Activated B cell treated with CpG ODN at 0.5 μM for 24 hours (primary cell): Measurements from ENCODE around the gene ABHD4. TPM values are rescaled to one million over a fixed set of nuclear protein-coding genes. Genes with fewer than 3 reads are reported as not detected.

ENCODE experiments used
- ATAC-seq: fragments of 200-7000 bp; cut with Tn5 transposase; one replicate; pipeline ENCODE4 v1.10.0; 2021; ENCODE audit warnings: low read depth, mild to moderate bottlenecking, moderate library complexity
- CTCF ChIA-PET: fragments of 350-600 bp; sonication (Branson Sonifier 250); formaldehyde crosslinking; loops from one replicate; lab custom pipeline; 2021; ENCODE audit warnings: antibody characterized with exemption; lab: Charles Lee
- POLR2A ChIA-PET: fragments of 350-600 bp; sonication (Branson Sonifier 250); formaldehyde crosslinking; loops from one replicate; lab custom pipeline; 2021; ENCODE audit warnings: antibody characterized with exemption; lab: Charles Lee
- DNase-seq: peaks from one replicate; pipeline ENCODE4 v3.0.0; 2022
- H3K27ac Mint-ChIP-seq: one replicate; pipeline ENCODE4 v1.8.0; 2020; ENCODE audit warnings: mixed read lengths
- H3K27me3 Mint-ChIP-seq: one replicate; pipeline ENCODE4 v1.8.0; 2021; ENCODE audit warnings: mixed read lengths
- H3K36me3 Mint-ChIP-seq: one replicate; pipeline ENCODE4 v1.8.0; 2021; ENCODE audit warnings: low read depth, mixed read lengths
- H3K4me1 Mint-ChIP-seq: one replicate; pipeline ENCODE4 v1.8.0; 2021; ENCODE audit warnings: mixed read lengths
- H3K4me3 Mint-ChIP-seq: one replicate; pipeline ENCODE4 v1.8.0; 2020; ENCODE audit warnings: mild to moderate bottlenecking, mixed read lengths
- H3K9me3 Mint-ChIP-seq: one replicate; pipeline ENCODE4 v1.8.0; 2020; ENCODE audit warnings: mixed read lengths
- intact Hi-C: fragments of 100-400 bp; cut with micrococcal nuclease; formaldehyde crosslinking; loops from one replicate; pipeline ENCODE4 v1.15.1; 2024
- total RNA-seq: library from RNA; stranded (reverse); gene quantifications from 2 replicates; pipeline ENCODE4 v1.2.3, GENCODE V29; 2022
- TF ChIP-seq, protein P1 (sequence below): fragments of 200-600 bp; IDR thresholded peaks from one replicate; pipeline ENCODE4 v1.8.0; 2022; ENCODE audit warnings: antibody characterized with exemption, mild to moderate bottlenecking

The ABHD4 gene
- total RNA-seq, 1 donor from 2014 or later: 12.1 TPM

DNA sequence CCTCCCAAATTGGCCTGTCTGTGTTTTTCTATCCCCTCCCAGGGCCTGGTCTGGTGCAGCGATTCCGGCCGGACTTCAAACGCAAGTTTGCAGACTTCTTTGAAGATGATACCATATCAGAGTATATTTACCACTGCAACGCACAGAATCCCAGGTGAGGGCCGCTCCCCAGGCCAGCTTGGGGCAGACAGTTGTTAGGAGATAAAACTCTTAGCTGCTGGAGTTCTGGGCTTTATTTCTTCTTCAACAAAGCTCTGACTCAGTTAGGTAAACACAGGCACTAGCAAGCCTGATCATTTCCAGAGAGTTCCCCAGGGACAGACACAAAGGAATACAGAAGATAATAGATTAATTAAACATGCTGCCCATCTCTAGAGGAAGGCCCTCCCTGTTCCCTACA, 8.3 kb downstream of the ABHD4 start:
- DNase-seq (no peak), ATAC-seq (no peak)
- ChIA-PET POLR2A (no interaction called here), CTCF (no interaction called here)
- no peaks in the 10 kb centered on the region for H3K4me1 Mint-ChIP-seq
- no peak overlapping the region for H3K27ac Mint-ChIP-seq
- TF ChIP-seq, protein P1, sequence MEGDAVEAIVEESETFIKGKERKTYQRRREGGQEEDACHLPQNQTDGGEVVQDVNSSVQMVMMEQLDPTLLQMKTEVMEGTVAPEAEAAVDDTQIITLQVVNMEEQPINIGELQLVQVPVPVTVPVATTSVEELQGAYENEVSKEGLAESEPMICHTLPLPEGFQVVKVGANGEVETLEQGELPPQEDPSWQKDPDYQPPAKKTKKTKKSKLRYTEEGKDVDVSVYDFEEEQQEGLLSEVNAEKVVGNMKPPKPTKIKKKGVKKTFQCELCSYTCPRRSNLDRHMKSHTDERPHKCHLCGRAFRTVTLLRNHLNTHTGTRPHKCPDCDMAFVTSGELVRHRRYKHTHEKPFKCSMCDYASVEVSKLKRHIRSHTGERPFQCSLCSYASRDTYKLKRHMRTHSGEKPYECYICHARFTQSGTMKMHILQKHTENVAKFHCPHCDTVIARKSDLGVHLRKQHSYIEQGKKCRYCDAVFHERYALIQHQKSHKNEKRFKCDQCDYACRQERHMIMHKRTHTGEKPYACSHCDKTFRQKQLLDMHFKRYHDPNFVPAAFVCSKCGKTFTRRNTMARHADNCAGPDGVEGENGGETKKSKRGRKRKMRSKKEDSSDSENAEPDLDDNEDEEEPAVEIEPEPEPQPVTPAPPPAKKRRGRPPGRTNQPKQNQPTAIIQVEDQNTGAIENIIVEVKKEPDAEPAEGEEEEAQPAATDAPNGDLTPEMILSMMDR: no peak
- no peaks in the 10 kb centered on the region for H3K27me3 Mint-ChIP-seq
- intact Hi-C loops: no loop called here
- H3K9me3 Mint-ChIP-seq: no peaks in the 10 kb centered on the region
- peaks cover 79% of the 10 kb centered on the region for H3K36me3 Mint-ChIP-seq
- H3K4me3 Mint-ChIP-seq: no peak overlapping the region

DNA sequence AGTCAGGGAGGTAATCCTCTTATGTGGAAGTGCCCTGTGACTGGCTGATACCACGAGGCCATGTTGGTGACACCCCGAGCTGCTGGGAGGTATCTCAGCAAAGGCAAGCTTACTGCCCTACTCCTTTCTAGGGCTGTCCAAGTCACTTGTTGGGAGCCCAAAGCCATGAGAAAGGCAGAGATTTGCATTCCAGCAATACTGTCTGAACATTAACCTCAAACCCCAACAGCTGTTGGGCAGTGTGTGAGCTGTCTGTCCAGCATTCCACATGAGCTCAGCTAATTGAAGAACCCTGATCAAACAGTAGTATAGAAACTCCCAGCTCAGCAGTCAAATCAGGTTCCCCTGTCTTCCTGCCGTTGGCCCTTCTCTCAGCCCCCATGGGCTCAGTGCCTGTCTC, 9.2 kb downstream of the ABHD4 start:
- Mint-ChIP-seq H3K36me3 (peaks cover 81% of the 10 kb centered on the region), H3K4me1 (no peaks in the 10 kb centered on the region), H3K4me3 (no peak overlapping the region), H3K27ac (no peak overlapping the region), H3K27me3 (no peaks in the 10 kb centered on the region), H3K9me3 (no peaks in the 10 kb centered on the region)
- DNase-seq: no peak
- no peak for ATAC-seq
- POLR2A ChIA-PET: no interaction called here
- intact Hi-C loops: no loop called here
- CTCF ChIA-PET: no interaction called here
- TF ChIP-seq, protein P1: no peak

DNA sequence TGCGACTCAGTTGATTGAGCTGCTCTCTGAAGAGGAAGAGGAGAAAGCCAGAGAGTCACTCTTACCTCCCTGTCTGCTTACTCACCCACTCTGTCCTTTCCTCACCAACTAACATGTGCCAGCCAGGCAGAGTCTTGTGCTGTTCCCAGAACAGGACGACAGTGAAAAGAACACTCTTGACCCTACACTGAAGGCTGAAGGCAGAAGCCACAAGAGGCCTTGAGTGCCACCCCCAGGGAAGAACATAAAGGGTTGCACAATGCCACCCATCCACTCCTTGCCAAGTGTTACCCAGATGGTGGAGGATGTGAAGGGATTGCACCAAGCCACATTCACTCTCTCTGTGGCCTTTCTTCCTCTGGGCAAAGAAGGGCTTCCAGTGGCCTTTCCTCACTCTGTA, 12.8 kb downstream of the ABHD4 start:
- TF ChIP-seq, protein P1: no peak
- intact Hi-C loops: loop anchor here (5.0 kb wide), 1 partner anchor 36 kb away; no protein-coding TSS in a partner anchor
- Mint-ChIP-seq H3K27me3 (no peaks in the 10 kb centered on the region), H3K36me3 (peaks cover 53% of the 10 kb centered on the region), H3K4me3 (no peak overlapping the region), H3K9me3 (no peaks in the 10 kb centered on the region), H3K27ac (no peak overlapping the region), H3K4me1 (no peaks in the 10 kb centered on the region)
- POLR2A ChIA-PET: no interaction called here
- no peak for ATAC-seq
- CTCF ChIA-PET: interaction anchor here (1.3 kb wide), 1 partner anchor 12 kb away, joined by 3 read pairs; no protein-coding TSS in a partner anchor
- DNase-seq: no peak

DNA sequence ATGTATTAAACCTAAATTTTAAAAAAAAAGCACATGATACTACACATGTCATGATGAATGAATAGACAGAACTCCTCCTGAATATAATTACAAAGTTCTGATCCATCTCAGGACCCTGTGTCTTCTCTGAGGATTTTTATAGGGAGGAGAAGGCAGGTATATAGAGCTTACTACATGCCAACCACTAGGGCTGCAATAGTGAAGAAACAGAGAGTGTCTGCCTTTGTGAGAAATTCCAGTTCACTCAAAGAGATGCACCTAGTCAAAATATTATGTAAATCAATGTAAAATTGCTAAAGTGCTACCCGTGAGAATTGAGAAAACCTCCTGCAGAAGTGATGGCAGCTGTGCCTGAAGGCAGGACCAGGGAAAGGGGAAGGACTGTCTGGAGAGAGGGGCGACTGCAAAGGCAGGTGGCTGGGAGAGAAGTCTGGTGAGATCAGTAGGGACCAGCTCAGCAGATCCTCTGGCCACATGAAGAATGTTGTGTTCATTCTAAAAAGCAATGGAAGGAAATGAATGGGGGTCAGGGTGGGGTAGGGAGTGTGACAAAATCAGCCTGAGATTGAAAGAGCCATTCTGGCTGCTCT, 15.1 kb downstream of the ABHD4 start:
- CTCF ChIA-PET: no interaction called here
- no peak for ATAC-seq

DNA sequence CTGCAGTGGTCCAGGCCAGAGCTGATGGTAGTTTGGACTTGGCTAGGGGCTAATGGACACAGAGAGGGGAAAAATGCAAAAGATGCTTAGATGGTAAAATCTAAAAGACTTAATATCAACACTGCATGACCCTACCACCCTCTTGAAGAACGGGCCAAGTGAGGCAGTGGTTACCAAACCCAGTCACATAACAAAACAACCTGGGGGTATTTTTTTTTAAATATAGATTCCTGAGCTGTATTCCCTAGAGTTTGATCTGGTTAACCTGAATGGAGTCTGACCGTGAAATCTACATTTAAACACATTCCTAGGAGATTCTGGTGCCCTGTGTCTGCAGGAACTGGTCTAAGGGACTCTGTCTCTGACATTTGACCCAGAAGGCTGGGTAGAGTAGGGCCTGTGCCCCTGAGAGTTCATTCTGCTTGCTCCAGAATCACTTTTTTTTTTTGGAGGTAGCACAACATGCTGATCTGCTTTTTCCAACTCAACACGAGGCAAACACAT, 15.7 kb downstream of the ABHD4 start:
- Mint-ChIP-seq H3K27ac (no peak overlapping the region), H3K27me3 (no peaks in the 10 kb centered on the region), H3K36me3 (peaks cover 33% of the 10 kb centered on the region), H3K4me1 (no peaks in the 10 kb centered on the region), H3K9me3 (no peaks in the 10 kb centered on the region), H3K4me3 (no peak overlapping the region)
- ATAC-seq (no peak), DNase-seq (no peak)
- intact Hi-C loops: loop anchor here (5.0 kb wide), 1 partner anchor 34 kb away; no protein-coding TSS in a partner anchor
- CTCF ChIA-PET: no interaction called here
- TF ChIP-seq, protein P1: no peak
- POLR2A ChIA-PET: no interaction called here

More for the DNA sequence above, 15.1 kb downstream of the ABHD4 start:
- POLR2A ChIA-PET: no interaction called here
- intact Hi-C loops: loop anchor here (5.0 kb wide), 1 partner anchor 34 kb away; no protein-coding TSS in a partner anchor
- Mint-ChIP-seq H3K27ac (no peak overlapping the region), H3K4me3 (no peak overlapping the region), H3K36me3 (peaks cover 36% of the 10 kb centered on the region), H3K4me1 (no peaks in the 10 kb centered on the region), H3K27me3 (no peaks in the 10 kb centered on the region), H3K9me3 (no peaks in the 10 kb centered on the region)
- TF ChIP-seq, protein P1: no peak
- DNase-seq: no peak
